Activated T-cell treated with anti-CD3 and anti-CD28 coated beads, Interleukin-2, amount 50 U/mL, for 4 hours (primary cell): Measurements from ENCODE around the gene RDH13. TPM values are rescaled to one million over a fixed set of nuclear protein-coding genes. Genes with fewer than 3 reads are reported as not detected.

ENCODE experiments used
- ATAC-seq, 2 donors: fragments of 200-7000 bp; cut with Tn5 transposase; one replicate each; pipeline ENCODE4 v1.10.0; 2021
- DNase-seq: peaks from one replicate; pipeline ENCODE4 v3.0.0-alpha.2; 2020
- H3K27me3 Mint-ChIP-seq: one replicate; pipeline ENCODE4 v1.8.0; 2021; ENCODE audit warnings: low read depth, mixed read lengths
- H3K36me3 Mint-ChIP-seq: one replicate; pipeline ENCODE4 v1.8.0; 2022; ENCODE audit warnings: mixed read lengths; ENCODE audit not compliant: insufficient read depth
- H3K4me1 Mint-ChIP-seq: one replicate; pipeline ENCODE4 v1.8.0; 2021; ENCODE audit warnings: low read depth, mixed read lengths
- H3K4me3 Mint-ChIP-seq: one replicate; pipeline ENCODE4 v1.8.0; 2021; ENCODE audit warnings: mild to moderate bottlenecking, moderate library complexity, mixed read lengths
- H3K9me3 Mint-ChIP-seq: one replicate; pipeline ENCODE4 v1.8.0; 2021; ENCODE audit warnings: mixed read lengths
- total RNA-seq, 3 donors: library from RNA; stranded (reverse); gene quantifications; one replicate each; pipeline ENCODE4 v1.2.1, GENCODE V29; 2021

The RDH13 gene
- total RNA-seq, 3 donors from 2014 or later, result 19.2 to 40.7 (median 19.5) TPM

DNA sequence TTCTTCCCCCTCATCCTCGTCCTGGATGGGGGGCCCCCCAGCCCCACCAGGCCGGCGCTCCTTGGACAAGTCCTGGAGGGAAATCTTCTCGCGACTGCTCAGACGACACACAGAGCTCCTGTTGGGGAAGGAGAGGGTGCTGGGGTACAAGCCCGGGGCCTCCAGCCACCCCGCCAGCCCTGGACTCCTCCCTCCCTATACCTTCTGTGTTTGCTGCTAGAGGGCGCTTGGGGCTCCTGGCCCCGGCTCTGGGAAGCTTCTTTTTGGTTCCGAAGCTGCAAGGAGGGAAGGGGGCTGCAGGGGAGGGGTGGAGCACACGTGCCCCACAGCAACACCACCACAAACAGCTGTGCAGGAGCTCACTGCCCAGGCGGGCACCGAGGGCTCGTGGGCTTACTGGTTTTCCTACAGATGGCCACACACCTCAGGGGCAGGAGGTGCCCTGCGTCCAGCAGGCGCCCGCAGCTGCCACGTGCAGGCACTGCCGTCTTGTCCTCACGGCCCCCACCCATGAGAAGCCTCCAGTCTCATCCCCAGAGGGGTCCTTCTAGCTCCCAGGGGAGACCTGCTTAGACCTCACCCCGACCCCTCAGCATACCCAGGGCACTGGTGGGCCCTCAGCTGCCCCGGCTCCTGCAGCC lies 33.2 kb upstream of the RDH13 start:
- Mint-ChIP-seq H3K27me3 (no peaks in the 10 kb centered on the region), H3K4me1 (no peaks in the 10 kb centered on the region)

DNA sequence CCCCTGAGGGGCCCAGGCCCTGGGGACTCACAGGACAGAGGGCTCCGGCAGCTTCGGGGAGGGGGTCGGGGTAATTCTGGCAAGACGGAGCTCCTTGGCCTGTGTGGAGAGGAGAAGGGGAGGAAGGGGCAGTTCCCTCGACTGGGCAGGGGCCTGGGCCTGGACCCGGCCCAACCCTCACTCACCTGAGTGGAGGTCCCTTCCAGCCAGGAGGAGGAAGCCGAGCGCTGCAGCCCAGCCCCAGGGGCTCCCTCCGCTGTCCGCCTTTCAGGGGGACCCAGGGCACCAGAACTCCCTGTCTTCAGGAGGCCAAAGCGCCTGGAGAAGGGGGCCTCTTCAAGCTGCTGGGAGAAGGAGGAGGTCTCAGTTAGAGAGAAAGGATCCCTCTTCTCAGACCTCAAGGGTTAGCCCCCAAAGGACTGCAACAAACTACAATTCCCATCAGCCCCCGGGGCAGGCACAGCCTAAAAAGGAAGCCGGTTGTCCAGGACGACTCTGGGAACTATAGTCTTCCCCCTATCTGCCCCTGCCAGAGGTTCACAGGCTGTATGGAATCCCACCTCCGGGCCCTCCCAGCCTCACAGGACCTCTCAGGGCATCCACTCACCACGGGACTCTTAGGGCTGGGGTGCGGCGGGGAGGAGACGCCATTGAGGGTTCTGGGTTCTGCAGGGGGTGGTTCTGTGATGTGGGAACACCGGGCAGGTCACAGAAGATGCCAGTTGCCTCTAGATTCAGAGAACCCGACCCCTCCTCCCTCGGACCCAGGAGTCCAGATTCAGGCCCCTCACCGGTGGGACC lies 32.5 kb upstream of the RDH13 start:
- no peak overlapping the region for H3K4me3 Mint-ChIP-seq
- no peak for DNase-seq
- H3K4me1 Mint-ChIP-seq, result no peaks in the 10 kb centered on the region
- ATAC-seq, result no peak
- no peaks in the 10 kb centered on the region for H3K27me3 Mint-ChIP-seq
- peaks cover 6% of the 10 kb centered on the region for H3K36me3 Mint-ChIP-seq
- H3K9me3 Mint-ChIP-seq, result no peaks in the 10 kb centered on the region

More for the DNA sequence above, 33.2 kb upstream of the RDH13 start:
- H3K4me3 Mint-ChIP-seq, result no peak overlapping the region
- H3K36me3 Mint-ChIP-seq, result peaks cover 7% of the 10 kb centered on the region
- no peak for DNase-seq
- ATAC-seq, result no peak
- no peaks in the 10 kb centered on the region for H3K9me3 Mint-ChIP-seq

DNA sequence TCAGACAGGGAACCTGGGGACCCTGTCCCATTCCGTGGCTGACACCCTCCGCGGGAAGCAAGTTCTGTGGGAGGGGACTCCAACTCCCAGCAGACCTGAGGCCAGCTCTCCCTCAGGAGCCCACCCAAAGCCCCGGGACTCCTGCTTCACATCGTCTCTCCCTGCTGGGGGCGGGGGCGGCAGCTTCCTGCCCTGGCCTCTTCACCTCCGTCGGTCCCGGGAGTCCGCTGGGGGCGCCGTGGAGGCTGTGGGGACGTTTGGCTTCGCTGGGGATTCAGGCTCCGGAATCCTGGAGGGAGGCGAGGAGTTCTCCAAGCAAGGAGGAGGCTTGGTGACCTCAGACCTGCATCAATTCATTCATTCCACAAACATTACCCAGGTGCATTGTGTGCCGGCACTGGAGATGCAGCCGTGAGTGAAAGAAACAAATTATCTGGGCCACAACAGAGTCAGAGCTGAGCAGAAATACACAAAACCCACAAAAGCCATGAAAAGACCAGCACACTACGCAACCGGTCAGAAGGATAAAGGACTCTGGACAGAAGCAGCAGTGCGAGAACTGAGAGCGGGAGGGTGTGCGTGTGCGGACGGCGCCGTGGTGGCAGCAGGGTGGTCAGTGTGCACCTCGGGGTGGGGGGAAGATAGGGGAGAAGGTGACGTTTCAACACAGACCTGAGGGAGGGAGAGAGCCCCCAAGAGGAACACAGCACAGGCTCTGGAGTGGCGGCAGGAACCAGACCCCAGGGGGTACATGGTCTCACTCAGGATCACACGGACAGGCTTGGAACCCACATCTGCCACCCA lies 31.7 kb upstream of the RDH13 start:
- Mint-ChIP-seq H3K4me3 (no peak overlapping the region), H3K36me3 (peaks cover 7% of the 10 kb centered on the region)
- no peak for DNase-seq

DNA sequence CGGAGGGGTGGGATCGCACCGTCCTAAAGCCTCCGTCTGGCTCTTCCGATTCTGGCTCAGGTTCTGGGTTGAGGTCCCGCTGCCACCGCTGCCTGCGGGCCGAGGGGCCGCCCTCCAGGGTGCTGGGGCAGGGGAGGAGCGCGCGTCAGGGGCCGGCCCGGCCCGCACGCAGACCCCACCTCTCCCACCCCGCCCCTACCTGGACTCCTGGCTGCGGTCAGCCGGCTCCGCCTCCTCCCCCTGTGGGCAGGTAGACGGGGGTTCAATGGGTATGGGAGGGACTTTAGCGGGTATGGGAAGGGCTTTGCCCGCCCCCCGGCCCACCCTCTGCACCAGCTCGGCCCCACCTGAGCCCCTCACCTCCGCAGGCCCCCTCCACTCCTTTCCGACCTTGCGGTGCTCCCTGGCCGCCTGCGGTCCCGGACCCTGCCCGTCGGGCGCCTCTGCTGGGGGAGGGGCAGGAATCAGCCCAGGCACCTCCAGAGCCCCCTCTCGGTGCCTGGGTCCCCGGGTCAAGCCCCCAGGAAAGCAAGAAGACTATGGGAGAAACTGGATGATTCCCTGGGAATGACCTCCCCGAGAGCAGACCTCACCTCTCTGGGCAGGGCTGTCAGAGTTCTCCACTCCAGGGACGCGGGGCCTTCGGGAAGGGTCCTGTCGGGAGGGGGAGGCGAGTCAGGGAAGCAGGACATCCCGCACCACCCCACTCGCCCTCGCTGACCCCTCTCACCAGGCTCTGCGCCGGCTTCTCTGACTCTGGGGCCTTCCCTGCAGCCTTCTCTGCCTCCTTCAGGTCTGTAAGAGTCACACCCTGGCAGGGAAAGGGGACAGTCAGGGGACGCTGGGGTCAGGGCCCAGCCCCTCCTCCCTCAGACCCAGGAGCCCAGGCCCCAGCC lies 29.7 kb upstream of the RDH13 start:
- Mint-ChIP-seq H3K36me3 (peaks cover 12% of the 10 kb centered on the region), H3K4me3 (no peak overlapping the region), H3K4me1 (peaks cover 14% of the 10 kb centered on the region), H3K27me3 (peaks cover 16% of the 10 kb centered on the region), H3K9me3 (no peaks in the 10 kb centered on the region)
- no peak for DNase-seq
- ATAC-seq, result no peak

More for the DNA sequence above, 31.7 kb upstream of the RDH13 start:
- peaks cover 2% of the 10 kb centered on the region for H3K4me1 Mint-ChIP-seq
- H3K9me3 Mint-ChIP-seq, result no peaks in the 10 kb centered on the region
- peaks cover under 1% of the 10 kb centered on the region for H3K27me3 Mint-ChIP-seq
- no peak for ATAC-seq

DNA sequence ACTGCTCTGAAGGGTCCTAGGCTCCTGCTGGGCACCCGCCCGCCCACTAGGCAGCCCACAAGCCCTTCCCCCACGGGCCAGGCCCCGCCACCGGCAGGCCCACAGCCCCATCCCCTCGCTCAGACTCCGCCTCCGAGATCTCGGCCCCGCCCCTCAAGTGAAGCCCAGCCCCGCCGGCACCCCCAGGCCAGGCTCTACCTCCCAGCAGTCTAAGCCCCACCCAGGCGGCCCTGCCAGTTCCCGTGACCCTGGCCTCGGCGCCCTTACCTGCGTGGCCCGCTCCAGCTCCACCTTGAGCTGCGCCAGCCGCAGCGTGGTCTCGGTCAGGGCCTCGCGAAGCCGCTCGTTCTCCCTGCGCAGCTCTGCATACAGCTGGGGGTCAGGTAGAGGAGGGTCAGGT lies 29.0 kb upstream of the RDH13 start:
- ATAC-seq (no peak), DNase-seq (no peak)
- Mint-ChIP-seq H3K4me1 (peaks cover 21% of the 10 kb centered on the region), H3K9me3 (no peaks in the 10 kb centered on the region), H3K36me3 (peaks cover 12% of the 10 kb centered on the region), H3K27me3 (peaks cover 23% of the 10 kb centered on the region), H3K4me3 (no peak overlapping the region)

DNA sequence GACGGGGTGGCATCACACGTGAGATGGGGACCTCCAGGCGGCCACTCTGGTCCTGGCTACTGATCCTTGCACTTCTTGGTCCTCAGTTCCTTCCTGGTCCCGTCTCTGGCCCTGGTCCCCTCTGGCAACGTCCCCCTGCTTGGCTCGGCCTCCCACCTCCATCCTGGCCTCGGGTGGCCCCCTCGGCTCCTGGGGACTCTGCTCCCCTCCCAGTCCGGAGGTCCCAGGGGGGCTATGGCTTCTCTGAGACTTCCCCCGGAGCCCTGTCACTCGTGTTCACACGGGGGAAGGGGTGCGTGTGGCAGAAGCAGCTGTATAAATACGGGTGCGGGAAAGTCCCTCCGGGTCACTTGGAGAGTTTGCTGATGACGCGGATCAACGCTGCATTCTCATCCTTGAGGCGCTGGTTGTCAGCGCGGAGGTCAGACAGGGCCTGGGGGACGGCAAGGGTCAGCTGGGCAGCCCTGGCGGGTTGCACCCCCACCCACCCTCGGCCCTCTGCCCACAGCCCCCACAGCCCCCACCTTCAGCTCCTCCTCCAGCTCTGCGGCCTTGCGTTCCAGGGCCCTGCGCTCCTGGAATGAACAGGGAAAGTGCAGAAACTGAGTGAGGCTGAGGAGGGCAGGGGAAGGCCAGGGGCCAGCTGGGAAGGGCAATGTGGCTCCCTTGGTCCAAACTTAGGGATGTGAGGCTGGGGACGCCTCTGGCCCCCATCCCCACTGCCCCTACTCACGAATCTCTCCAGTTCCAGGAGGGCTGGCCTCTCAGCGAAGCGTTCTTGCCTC lies 28.4 kb upstream of the RDH13 start:
- Mint-ChIP-seq H3K27me3 (peaks cover 25% of the 10 kb centered on the region), H3K4me1 (peaks cover 21% of the 10 kb centered on the region), H3K4me3 (no peak overlapping the region), H3K36me3 (peaks cover 12% of the 10 kb centered on the region), H3K9me3 (no peaks in the 10 kb centered on the region)
- DNase-seq (no peak), ATAC-seq (no peak)

DNA sequence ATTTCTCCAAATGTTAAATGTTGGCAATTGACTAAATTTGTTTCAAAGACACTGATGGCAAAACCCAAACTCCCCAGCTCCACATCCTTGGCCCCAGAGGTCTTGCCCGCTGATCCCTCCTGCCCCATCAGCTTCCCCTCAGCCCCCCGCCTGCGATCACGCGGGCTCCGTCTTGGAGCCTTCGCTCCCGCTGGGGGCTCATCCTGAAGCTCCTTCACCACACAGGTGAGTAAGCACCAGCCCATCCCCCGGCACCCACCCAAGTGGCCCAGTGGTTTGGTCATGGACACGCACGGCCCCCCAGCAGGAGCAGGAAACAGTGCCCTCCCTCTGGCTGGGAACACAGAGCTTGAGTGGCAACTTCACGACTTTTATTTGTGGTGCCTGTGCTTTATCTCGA lies 27.6 kb upstream of the RDH13 start:
- H3K4me1 Mint-ChIP-seq, result peaks cover 21% of the 10 kb centered on the region
- H3K9me3 Mint-ChIP-seq, result no peaks in the 10 kb centered on the region
- H3K36me3 Mint-ChIP-seq, result peaks cover 12% of the 10 kb centered on the region
- ATAC-seq (no peak), DNase-seq (no peak)
- peaks cover 31% of the 10 kb centered on the region for H3K27me3 Mint-ChIP-seq
- no peak overlapping the region for H3K4me3 Mint-ChIP-seq

DNA sequence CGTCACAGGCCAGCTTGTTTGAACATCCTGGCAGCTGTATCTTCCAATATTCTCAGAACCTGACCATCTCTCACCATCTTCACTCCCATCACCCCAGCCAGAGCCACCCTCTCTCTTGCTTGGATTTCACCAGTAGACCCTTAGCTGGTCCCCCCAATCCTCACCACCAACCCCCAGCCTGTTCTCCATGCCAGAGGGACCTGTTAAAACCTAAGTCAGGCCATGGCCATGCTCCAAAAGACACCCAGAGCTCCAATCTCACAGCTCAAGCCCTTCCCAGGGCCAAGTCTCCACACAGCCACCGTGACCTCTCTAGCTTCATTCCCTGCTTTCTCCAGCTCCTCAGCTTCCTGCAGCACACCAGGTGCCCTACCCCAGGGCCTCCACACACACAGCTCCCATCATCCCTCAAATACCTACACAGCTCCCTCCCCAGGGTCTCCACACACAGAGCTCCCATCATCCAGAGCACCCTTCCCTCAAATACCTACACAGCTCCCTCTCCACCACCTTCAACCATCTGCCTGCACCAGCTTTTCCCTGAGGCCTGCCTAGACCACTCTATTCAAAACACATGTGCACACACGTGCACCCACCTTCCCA lies 26.5 kb upstream of the RDH13 start:
- peaks cover 21% of the 10 kb centered on the region for H3K4me1 Mint-ChIP-seq
- no peak for DNase-seq
- H3K9me3 Mint-ChIP-seq, result no peaks in the 10 kb centered on the region
- H3K4me3 Mint-ChIP-seq, result no peak overlapping the region
- peaks cover 42% of the 10 kb centered on the region for H3K27me3 Mint-ChIP-seq
- no peak for ATAC-seq
- H3K36me3 Mint-ChIP-seq, result peaks cover 8% of the 10 kb centered on the region

DNA sequence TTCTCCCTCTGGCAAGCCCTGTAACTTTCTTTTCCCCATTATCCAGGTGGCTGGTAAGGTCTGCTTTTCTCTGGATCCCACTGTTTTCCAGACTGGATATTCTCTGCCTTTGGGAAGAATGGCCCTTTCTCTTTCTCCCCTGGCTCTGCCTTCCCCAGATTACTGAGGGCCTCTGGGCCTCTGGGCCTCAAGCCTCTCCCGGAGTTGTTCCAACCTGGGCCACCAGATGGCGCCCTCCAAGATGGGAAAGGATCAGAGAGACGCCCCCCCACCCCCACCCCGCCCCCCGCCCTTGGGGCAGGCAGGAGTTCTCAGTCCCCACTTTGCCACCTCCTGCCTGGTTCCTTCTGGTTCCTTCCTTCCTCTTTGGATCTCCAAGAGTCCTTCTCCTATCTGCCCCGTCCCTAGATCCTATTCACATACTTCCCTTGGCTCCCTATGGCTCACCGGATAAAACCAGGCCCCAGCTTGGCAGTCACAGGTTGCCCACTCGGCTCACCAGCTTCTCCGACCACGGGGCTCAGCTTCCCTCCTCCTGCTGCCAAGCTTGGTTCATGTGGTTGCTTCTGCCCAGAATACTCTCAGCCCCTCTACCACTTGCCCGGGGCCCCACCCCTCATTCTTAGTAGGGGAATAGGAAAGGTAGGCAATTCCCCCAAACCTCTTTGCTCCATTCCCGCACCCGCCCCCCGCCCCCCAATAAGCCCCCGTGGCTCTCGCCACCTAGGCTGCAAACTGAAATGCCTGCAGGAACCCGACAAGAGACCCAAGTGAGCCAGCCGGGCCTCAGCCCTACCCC lies 25.8 kb upstream of the RDH13 start:
- H3K4me3 Mint-ChIP-seq, result peak overlapping the region; percentile 66
- ATAC-seq, result peak; percentile 41
- peak; percentile 80 for DNase-seq
- H3K9me3 Mint-ChIP-seq, result no peaks in the 10 kb centered on the region
- H3K4me1 Mint-ChIP-seq, result peaks cover 21% of the 10 kb centered on the region
- peaks cover 8% of the 10 kb centered on the region for H3K36me3 Mint-ChIP-seq
- H3K27me3 Mint-ChIP-seq, result peaks cover 49% of the 10 kb centered on the region

DNA sequence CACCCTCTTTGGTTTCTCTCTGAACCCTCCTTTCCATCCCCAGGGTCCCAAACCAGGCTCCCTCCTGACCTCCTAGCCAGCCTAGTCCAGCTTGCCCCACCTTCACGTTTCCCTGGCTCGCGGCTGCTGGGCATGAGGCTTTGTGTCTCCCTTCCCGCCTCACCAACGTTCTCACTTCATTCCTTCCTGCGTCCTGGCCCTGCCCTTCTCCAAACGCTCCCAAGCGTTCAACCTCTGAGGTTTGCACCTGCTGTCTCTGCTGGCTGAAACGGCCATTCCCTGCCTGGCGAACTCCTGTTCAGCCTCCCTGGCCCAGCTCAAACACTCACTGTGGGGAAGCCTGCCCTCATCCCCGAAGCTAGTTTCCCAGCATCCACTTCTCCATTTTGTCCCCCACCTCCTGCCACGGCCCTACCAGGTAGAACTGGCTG lies 25.1 kb upstream of the RDH13 start:
- Mint-ChIP-seq H3K4me3 (peak overlapping the region; percentile 66), H3K9me3 (no peaks in the 10 kb centered on the region), H3K4me1 (peaks cover 21% of the 10 kb centered on the region), H3K36me3 (peaks cover 8% of the 10 kb centered on the region), H3K27me3 (peaks cover 52% of the 10 kb centered on the region)
- ATAC-seq, result no peak
- DNase-seq, result no peak

DNA sequence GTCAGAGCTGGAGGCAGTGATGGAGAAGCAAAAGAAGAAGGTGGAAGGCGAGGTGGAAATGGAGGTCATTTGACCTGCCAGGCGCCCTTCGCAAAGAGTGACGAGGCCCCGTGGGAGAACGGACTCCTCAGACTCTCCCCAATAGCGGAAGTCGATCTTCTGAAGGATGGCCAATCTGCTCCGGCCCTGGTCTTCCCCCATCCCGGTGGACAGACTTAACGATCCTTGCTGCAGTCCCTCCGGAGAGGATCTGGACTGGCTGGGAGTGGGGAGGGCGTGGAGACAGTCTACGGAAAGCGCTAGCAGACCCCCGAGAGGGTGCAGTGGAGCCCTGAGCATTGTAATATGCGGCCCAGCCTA lies 24.6 kb upstream of the RDH13 start:
- Mint-ChIP-seq H3K4me1 (peaks cover 24% of the 10 kb centered on the region), H3K9me3 (no peaks in the 10 kb centered on the region), H3K4me3 (peak overlapping the region; percentile 54), H3K36me3 (peaks cover 8% of the 10 kb centered on the region), H3K27me3 (peaks cover 58% of the 10 kb centered on the region)
- no peak for ATAC-seq
- DNase-seq, result no peak

DNA sequence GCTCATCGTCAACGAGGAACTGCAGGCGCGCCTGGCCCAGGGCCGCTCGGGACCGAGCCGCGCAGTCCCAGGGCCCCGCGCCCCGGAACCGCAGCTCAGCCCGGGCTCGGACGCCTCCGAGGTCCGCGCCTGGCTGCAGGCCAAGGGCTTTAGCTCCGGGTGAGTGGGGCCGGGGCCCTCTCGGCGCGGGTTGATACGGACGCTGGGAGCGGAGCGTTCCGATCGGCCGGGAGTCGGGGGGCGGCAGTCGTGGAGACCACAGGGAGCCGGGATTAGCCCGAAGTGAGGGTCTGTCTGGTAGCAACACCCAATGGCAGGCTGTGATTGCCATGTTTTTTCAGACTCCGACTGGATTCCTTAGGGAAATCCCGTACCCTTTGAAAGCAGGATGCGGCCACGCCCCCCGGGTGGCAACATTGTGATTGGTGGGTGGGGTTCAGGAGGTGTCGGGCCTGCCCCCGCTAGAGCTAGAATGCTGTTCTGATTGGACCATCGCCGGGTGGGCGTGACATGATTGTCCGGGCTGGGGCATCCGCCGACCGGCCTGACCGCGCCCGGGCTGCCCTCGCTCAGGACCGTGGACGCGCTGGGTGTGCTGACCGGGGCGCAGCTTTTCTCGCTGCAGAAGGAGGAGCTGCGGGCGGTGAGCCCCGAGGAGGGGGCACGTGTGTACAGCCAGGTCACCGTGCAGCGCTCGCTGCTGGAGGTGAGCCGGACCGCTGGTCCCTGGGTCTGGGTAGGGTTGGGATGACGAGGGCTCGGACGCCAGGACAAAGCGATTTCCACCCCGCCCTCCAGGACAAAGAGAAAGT lies 24.0 kb upstream of the RDH13 start:
- Mint-ChIP-seq H3K27me3 (peaks cover 59% of the 10 kb centered on the region), H3K4me3 (peak overlapping the region; percentile 54), H3K36me3 (peaks cover 8% of the 10 kb centered on the region), H3K4me1 (peaks cover 25% of the 10 kb centered on the region), H3K9me3 (no peaks in the 10 kb centered on the region)
- no peak for DNase-seq
- peak; percentile 48 to 60 for ATAC-seq
